ENCODE measurements around the gene BRAP. TPM values are rescaled to one million over a fixed set of nuclear protein-coding genes. Genes with fewer than 3 reads are reported as not detected.

The BRAP gene
- total RNA-seq, 2 donors from 2014 or later = 17.9 to 37.3 TPM

- intact Hi-C loops (cut with DNase I) = no loop called here
- peaks cover 0 to 4% of the 10 kb centered on the region in 2 donors for H3K36me3 ChIP-seq
These were observed 8.6 kb downstream of the BRAP start for GRCh38 chr12:111677186-111677585.

GRCh38 chr12:111673503-111673902 lies 12.3 kb downstream of the BRAP start:
- Histone ChIP-seq H3K27me3 (replicated peaks; ENCODE audit: insufficient read depth) (no peaks in the 10 kb centered on the region), H3K4me1 (replicated peaks) (no peaks in the 10 kb centered on the region), H3K27ac (no peak overlapping the region), H3K36me3 (peaks cover 0 to 4% of the 10 kb centered on the region in 2 donors), H3K4me3 (no peak overlapping the region), H3K9me3 (no peaks in the 10 kb centered on the region)
- 67% methylated on average over 3 of the region's 3 CpGs for WGBS
- intact Hi-C loops (cut with DNase I) = loop anchor here (2.0 kb wide), 1 partner anchor 277 kb away; no protein-coding TSS in a partner anchor
- DNase-seq (ENCODE audit: low spot score) = no peak
- TF ChIP-seq POLR2AphosphoS5 (IDR thresholded peaks at IDR 0.05) (no peak), CTCF (IDR thresholded peaks at IDR 0.05) (peak in 1 of 4 experiments; percentile 21), POLR2A (IDR thresholded peaks at IDR 0.05) (no peak)

More at GRCh38 chr12:111677186-111677585, 8.6 kb downstream of the BRAP start:
- no peak for DNase-seq (ENCODE audit: low spot score)
- no peak for TF ChIP-seq POLR2A (IDR thresholded peaks at IDR 0.05)
- no peak for TF ChIP-seq CTCF (IDR thresholded peaks at IDR 0.05)
- no peak for TF ChIP-seq POLR2AphosphoS5 (IDR thresholded peaks at IDR 0.05)
- Histone ChIP-seq H3K27ac (no peak overlapping the region), H3K4me1 (replicated peaks) (no peaks in the 10 kb centered on the region), H3K9me3 (no peaks in the 10 kb centered on the region), H3K27me3 (replicated peaks; ENCODE audit: insufficient read depth) (no peaks in the 10 kb centered on the region), H3K4me3 (no peak overlapping the region)
- 86% methylated on average over 5 of the region's 5 CpGs for WGBS

- H3K4me3 ChIP-seq = no peak overlapping the region
- intact Hi-C loops (cut with DNase I) = loop anchor here (2.0 kb wide), 1 partner anchor 276 kb away; no protein-coding TSS in a partner anchor
- H3K4me1 ChIP-seq (replicated peaks) = no peaks in the 10 kb centered on the region
- H3K36me3 ChIP-seq = peaks cover 0 to 4% of the 10 kb centered on the region in 2 donors
- H3K27me3 ChIP-seq (replicated peaks; ENCODE audit: insufficient read depth) = no peaks in the 10 kb centered on the region
- TF ChIP-seq POLR2AphosphoS5 (IDR thresholded peaks at IDR 0.05) (no peak), CTCF (IDR thresholded peaks at IDR 0.05) (no peak), POLR2A (IDR thresholded peaks at IDR 0.05) (no peak)
- H3K9me3 ChIP-seq = no peaks in the 10 kb centered on the region
- no peak for DNase-seq (ENCODE audit: low spot score)
- no peak overlapping the region for H3K27ac ChIP-seq
- 89% methylated on average over 10 of the region's 10 CpGs for WGBS
These were observed 12.9 kb downstream of the BRAP start for GRCh38 chr12:111672822-111673381.

- WGBS = 76% methylated on average over 11 of the region's 11 CpGs
- Histone ChIP-seq H3K4me1 (replicated peaks) (no peaks in the 10 kb centered on the region), H3K4me3 (no peak overlapping the region), H3K36me3 (no peaks in the 10 kb centered on the region), H3K27ac (no peak overlapping the region), H3K9me3 (no peaks in the 10 kb centered on the region), H3K27me3 (replicated peaks; ENCODE audit: insufficient read depth) (no peaks in the 10 kb centered on the region)
- intact Hi-C loops (cut with DNase I) = no loop called here
- no peak for TF ChIP-seq POLR2A (IDR thresholded peaks at IDR 0.05)
- TF ChIP-seq POLR2AphosphoS5 (IDR thresholded peaks at IDR 0.05) = no peak
- TF ChIP-seq CTCF (IDR thresholded peaks at IDR 0.05) = no peak
- DNase-seq (ENCODE audit: low spot score) = no peak
These were observed 20.5 kb downstream of the BRAP start for GRCh38 chr12:111664961-111665865.

All from prostate gland (tissue), 2 donors.